Uterus (tissue), 2 donors: ENCODE data around the gene DHRS12.

Experiments
- POLR2A ChIP-seq, 2 donors: fragments of 450-650 bp; IDR thresholded peaks; one replicate each; pipeline ENCODE4 v1.6.1; 2016; ENCODE audit warnings: antibody characterized with exemption in 2 of 2, mild to moderate bottlenecking in 1 of 2, moderate library complexity in 1 of 2
- TF ChIP-seq, protein P1 (sequence below), 4 experiments: fragments of 200-600 bp in 2 of 4; fragments of 450-650 bp in 2 of 4; sonication (generic) in 2 of 4; IDR thresholded peaks; one replicate each; pipeline ENCODE4 v1.5.1; 2016 to 2019; ENCODE audit warnings: antibody characterized with exemption in 4 of 4, mild to moderate bottlenecking in 2 of 4, moderate library complexity in 1 of 4

DNA sequence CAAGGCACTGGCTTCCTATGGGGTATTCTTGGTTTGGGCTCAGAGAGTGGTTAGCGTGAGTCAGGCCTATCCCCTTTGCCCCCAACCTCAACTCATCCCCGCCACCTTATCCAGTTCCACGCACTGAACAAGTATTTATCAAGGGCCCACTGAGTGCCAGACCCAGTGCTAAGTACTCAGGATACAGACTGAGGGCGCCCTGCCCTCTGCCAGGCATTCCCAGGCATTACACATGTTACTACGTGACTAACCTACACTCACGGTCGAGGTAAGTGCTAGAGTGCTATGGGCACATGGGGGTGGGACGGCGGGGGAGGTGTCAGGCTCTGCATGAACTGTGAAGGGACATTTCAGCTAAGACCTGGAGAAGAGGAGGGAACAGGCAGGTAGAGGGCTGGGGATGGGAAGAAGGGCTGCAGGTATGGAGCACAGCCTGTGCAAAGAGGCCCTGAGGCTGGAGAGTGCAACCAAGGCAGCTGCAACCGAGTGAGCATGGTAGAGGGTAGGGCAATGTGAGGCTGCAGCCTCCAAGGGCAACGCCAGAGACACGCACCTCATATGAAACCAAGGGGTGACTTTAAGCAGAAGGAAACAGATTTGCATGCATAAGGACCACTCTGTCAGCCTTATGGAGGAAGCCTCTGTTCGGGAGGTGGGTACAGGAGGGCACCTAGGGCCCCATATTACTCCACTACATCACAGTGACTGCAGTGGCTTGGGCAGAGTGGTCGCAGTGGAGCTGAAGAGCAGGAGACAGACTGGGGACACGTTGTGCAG lies 22.5 kb downstream of the DHRS12 start:
- no peak for TF ChIP-seq POLR2A (IDR thresholded peaks at IDR 0.05)
- TF ChIP-seq, protein P1, sequence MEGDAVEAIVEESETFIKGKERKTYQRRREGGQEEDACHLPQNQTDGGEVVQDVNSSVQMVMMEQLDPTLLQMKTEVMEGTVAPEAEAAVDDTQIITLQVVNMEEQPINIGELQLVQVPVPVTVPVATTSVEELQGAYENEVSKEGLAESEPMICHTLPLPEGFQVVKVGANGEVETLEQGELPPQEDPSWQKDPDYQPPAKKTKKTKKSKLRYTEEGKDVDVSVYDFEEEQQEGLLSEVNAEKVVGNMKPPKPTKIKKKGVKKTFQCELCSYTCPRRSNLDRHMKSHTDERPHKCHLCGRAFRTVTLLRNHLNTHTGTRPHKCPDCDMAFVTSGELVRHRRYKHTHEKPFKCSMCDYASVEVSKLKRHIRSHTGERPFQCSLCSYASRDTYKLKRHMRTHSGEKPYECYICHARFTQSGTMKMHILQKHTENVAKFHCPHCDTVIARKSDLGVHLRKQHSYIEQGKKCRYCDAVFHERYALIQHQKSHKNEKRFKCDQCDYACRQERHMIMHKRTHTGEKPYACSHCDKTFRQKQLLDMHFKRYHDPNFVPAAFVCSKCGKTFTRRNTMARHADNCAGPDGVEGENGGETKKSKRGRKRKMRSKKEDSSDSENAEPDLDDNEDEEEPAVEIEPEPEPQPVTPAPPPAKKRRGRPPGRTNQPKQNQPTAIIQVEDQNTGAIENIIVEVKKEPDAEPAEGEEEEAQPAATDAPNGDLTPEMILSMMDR (IDR thresholded peaks at IDR 0.05): no peak
